ENCODE results near the gene NMRAL1.

NMRAL1 gene

DNA sequence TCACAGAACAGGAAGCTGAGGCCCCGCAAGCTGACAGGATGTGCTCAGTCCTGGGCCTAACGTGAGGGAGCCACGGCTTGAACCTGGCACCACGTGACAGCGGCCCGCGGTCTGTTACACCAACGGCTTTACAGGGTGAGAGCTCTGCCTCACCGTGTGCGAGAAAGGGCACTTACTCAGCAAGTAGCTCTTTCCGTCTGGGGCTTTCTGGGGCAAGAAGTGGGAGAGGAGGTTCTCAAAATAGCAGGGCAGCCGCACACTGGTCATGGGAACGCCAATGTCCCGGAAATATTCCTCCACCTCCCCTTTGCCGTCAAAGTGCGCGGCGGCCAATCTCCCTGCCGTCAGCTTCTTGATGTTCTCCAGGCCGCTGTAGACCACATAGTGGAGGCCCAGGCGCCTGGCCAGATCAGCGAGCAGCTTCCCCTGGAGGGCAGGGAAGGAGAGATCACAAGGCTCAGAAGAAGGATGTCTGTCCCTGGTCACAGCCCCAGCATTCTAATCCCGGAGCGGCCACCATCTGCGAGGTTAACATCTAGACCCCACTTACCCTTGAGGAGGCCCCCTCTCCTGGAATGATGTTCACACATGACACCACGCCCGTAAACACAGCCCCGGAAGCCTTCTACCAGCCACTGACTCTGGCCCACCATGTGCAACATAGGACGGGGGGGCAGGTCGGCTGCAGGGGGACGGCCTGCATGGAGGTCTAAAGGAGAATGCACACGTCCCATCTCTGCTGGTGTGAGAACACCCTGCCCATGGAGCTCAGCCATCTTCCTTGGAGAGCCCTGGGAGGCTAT lies 8.2 kb downstream of the NMRAL1 start:
- DNase-seq (ENCODE audit: low read depth): peak; percentile 55

DNA sequence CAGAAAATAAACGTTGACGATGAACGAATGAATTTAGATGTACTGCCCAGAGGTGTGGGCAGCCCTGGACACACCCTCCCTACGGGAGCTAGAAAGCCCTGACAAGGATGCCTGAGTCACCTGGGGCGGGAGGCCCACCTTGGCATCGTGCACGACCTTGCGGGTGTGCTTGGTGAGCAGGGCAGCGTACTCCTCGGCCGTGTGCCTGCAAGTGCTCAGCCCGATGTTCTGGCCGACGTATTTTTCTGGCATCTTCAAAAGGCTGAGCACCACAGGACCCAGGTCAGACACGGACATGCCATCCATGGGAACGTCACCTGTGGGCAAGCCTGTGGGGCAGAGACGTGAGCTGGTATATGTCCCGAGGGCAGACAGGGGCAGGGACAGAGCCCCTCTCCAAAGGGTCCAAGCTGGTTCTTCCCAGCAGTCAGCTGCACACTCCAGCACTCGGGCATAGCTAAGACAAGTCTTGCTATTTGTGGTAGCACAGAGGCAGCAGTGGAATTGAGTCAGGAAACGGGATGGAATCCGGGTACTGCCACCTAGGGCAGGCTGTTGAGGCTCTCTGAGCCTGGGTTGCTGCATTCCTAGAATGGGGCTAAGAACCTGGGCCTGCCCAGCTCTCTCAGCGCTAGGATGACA lies 10.8 kb downstream of the NMRAL1 start:
- DNase-seq (ENCODE audit: low read depth): no peak

DNA sequence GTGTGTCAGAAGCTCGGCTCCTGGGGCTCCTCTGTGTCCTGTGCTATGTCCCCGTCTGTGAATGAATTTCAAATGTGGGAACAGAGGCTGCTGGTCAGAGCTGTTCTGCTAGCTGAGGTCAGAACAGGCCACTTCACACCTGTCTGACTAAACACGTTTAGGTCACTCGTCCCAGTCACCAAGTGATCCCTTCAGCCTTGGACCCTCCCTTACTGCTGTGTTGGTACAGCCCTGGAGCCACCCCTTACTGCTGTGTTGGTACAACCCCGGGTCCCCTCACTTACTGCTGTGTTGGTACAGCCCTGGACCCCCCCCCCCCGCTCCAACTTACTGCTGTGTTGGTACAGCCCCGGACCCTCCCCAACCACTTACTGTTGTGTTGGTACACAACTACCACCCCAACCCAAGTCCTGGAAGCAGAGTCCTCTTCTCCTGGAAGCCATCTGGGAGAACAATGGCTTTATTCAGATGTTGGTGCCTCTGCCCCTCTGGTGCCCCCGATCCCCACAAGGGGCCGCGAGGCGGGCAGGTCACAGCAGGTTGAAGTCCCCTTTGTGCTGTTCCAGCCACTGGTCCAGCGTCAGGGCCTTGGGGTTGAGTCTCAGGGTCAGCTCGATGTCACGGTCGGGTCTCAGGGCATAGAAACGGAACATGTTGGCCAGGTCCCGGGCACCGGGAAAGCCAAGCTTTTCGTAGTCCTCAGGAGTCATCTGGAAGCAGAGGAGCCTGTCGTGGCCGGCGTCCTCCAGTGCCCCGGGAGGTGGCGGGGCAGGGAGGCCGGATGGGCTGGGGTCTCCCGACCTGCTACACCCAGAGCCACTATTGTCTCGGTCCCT lies 13.0 kb downstream of the NMRAL1 start:
- no peak for DNase-seq (ENCODE audit: low read depth)

DNA sequence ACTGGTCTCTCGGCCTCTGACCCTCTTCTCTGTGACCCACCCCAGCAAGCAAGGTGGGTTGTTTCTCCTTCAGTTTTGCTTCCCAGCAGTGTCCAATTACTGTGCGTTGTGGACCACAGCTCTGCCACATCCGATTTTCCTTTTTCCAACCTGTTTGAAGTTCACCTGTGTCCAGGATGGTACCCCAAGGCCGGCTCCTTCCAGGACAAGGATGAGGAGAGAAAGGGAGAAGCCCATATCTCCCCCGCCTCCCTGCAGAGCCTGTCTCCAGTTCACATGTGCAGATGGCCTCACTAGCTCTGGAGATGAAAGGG lies 13.5 kb downstream of the NMRAL1 start:
- no peak for DNase-seq (ENCODE audit: low read depth)

DNA sequence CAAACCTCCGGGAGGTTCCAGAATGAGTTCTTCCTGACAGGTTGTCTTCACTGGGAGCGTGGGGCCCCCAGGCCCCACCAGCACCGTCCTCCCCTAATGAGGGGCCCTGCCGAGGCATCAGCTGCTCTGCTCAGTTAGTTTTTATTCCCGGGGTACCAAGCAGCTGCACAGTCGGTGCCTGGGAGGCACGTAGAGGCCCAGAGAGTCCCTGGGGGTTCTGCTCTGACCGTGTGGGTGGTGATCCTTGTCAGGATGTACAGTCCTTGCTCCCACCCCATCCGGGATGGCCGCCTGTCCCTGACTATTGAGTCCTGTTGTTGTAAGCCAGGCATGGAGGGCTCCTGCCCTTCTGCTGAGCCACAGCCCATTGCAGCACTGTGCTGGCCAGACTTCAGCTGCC lies 18.5 kb downstream of the NMRAL1 start:
- no peak for DNase-seq (ENCODE audit: low read depth)

DNA sequence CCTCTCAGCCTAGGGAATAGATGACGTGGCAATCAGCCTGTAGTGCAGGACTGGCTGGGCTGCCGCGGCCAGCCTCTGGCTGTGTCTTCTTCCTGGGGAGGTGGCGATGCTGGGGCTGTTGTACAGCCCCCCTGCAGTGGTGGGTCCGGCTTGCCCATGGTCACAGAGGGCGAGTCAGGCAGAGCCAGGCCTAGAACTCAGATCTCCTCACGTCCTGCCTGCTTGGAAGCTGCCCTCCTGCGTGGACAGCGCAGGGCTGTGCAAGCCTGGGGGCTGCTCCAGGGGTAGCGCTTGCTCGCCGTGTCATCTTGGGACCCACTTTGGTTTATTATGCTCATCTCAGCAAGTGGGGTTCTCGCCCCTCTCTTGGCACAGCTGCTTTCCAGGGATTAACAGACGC lies 19.3 kb downstream of the NMRAL1 start:
- no peak for DNase-seq (ENCODE audit: low read depth)

DNA sequence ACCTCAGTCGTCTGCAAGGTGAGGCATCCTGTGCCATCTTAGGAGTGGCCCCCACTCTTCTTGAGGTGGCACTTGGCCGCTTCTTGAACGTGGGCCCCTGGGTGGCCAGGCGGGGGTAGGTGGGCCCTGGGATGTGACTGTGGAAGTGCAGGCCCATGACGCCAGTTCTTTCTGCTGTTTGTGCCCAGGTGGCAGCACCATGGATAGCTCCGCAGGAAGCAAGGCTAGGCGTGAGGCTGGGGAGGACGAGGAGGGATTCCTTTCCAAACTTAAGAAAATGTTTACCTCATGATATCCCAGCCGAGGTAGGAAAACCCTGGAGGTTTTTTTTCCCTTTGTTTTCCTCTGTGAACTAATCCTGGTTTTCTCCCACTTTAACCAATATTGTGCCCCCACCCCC lies 19.8 kb downstream of the NMRAL1 start:
- DNase-seq (ENCODE audit: low read depth): no peak

DNA sequence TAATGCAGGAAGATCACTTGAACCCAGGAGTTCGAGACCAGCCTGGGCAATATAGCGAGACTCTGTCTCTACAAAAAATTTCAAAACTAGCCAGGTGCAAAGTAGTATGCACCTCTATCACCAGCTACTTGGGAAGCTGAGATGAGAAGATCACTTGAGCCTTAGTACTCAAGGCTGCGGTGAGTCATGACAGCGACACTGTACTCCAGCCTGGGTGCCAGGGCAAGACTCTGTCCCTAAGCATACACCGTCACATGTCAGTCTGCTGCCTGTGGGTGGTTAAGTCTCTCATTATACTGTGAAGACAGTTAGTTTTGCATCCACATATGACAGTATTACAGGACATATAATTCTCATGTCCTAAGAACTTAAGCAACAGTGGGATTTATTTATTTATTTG lies 21.8 kb downstream of the NMRAL1 start:
- no peak for DNase-seq (ENCODE audit: low read depth)

DNA sequence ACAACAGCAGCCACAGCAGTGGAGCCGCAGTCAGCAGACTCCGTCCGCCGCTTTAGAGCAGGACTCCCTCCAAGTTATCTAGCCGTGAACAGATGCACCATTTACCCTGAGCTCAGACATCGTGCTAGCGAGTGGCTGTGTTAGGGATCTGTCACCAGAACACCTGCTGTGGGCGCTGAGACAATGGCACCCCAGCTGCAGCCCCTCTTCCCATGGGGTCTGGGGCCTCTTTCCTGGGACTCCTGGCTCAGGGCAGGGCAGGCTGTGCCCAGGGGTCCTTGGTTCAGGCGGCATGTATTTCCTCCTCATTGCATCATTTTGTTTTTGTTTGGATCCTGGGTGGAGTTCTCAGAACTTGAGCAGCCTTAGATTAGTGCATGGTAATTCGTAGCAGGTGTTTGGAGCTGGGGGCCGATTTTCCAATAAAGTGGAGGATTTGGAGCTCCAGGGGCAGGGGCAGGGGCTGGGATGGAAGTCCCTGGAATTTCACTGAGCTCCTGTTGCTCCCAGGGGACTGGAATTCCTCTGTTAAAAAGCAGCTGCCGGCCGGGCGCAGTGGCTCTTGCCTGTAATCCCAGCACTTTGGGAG lies 23.4 kb downstream of the NMRAL1 start:
- DNase-seq (ENCODE audit: low read depth): no peak

DNA sequence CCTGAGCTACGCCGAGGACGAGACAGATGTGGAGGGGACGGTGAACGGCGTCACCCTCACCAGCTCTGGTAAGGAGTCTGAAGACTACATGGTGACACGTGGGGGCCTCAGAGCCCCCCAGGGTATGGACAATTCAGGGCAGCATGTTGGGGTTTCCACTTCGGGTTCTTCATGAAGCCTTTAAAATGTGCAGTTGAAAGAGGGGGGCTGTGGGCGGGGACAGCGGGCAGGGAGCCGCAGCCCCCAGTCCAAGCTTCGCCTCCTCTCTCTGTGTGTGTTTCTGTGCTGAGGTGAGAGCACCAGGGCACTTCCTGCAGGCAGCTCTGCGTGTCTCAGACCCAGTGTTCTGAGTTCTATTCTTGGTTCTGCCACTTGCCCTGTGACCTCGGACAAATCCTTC lies 24.0 kb downstream of the NMRAL1 start:
- DNase-seq (ENCODE audit: low read depth): no peak

DNA sequence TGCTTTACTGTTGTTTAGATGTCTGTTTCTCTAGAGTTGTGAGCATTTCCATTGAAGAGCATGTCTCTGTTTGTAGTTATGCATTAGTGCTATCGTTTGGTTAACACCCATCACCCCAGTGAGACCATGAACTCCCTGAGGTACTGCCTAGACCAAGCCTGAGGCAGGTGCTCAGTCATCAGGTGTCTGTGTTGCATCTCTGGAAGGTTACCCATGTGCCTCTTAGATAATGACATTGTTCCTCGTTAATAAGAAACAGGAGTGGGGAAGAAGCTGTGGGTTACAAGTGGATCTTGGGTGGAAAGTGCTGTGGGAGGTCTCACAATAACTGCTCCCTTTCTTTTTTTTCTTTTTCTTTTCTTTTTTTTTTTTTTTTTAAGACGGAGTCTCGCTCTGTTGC lies 30.4 kb downstream of the NMRAL1 start:
- DNase-seq (ENCODE audit: low read depth): no peak

DNA sequence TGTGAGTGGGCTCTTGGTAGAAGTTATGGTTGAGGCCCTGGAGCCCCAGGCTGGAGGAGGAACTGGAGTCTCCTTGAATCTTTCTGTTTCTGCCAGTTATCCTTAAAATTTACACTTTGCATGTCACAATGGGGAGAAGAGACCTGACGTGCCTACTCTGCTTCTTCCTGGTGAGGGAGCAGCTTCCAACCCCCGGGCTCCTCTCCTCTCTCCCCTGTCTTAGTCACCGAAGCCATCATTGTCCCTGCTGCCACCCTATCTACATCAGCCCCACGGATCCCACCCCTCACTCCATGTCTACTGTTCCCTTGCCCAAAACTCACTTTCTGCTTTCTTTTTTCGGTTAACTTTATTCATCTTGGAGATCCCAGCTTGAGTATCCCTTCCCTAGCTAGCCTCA lies 31.2 kb downstream of the NMRAL1 start:
- no peak for DNase-seq (ENCODE audit: low read depth)

DNA sequence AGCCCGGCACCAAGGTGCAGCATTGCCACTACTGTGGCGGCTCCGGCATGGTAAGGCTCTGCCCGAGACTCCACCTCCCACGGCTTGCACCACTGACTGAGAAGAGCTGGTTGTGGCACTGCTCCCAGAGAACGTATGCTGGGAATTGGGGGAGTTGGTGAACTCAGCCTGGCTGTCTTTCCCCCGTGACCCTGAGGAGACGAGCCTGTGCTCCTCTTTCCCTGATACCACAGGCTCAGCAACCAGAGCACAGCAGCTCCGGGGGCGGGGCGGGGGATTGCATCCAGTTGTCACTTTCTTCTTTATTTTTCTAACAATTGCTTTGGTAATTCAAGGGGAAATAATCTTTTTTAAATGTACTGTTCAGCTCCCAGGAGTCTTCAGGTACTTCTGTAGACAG lies 32.1 kb downstream of the NMRAL1 start:
- DNase-seq (ENCODE audit: low read depth): no peak

DNA sequence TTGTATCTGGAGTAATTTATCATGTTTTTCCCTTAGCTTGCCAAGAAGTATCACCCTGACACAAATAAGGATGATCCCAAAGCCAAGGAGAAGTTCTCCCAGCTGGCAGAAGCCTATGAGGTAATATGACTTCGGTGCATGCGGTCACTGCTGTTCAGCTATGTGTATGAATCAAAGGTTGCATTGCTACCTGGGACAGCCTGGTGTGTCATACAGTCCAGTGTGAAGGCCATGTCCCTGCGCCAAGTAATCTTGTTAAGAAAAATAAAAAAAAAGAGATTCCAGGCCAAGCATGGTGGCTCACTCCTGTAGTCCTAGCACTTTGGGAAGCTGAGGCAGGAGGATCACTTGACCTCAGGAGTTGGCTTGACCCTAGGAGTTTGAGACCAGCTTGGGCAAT lies 37.1 kb downstream of the NMRAL1 start:
- no peak for DNase-seq (ENCODE audit: low read depth)

DNA sequence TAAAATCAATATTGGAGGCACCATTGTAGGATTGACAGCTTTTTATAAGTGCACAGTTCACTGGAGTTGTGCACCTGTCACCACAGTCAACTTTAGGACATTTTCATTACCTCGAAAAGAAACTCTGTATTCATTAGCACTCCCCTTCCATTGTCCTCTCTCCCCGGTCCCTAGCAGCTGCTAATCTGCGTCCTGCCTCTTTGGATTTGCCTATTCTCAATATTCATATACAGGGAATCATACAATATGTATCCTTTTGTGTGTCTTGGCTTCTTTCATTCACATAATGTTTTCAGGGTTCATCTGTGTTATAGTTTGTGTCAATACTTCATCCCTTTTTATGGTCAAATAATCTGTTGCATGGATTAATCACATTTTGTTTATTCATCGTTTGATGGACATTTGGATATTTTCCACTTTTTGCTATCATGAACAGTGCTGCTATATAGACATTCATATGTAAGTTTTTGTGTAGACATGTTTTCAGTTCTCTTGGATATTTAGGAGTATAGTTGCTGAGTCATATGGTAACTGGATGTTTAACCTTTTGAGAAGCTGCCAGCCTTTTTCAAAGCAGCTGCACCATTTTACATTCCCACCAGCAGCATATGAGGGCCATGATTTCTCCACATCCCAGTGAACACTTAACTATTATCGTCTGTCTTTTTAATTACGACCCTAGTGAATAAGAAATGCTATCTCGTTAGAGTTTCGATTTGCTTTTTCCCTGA lies 38.9 kb downstream of the NMRAL1 start:
- no peak for DNase-seq (ENCODE audit: low read depth)

DNA sequence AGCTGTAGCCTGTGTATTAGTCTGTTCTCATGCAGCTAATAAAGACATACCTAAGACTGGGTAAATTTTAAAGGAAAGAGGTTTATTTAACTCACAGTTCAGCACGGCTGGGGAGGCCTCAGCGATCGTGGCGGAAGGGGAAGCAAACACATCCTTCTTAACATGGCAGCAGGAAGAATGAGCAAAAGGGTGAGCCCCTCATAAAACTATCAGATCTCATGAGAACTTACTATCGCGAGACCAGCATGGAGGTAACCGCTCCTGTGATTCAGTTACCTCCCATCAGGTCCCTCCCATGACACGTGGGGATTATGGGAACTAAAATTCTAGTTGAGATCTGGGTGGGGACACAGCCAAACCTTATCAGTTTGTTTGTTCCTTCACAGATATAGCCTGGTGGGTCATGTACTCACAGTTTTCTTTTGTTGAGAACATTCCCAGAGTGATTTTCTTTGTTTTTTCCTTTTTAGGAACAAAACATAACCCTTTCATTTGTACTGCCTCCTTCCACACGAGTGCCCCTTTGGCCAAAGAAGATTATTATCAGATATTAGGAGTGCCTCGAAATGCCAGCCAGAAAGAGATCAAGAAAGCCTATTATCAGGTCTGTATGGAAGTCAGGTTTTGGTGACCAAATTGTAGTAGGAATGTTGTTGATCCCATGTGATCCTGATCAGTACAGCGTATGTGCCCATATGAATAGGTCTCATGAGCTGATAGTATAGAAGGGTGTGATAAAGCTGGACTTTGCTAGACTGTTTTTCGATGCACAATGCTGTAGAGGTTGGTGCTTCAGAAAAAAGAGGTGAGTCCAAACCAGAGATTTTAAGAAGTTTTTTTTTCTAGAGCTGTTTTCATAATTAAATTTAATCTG lies 40.3 kb downstream of the NMRAL1 start:
- no peak for DNase-seq (ENCODE audit: low read depth)

DNA sequence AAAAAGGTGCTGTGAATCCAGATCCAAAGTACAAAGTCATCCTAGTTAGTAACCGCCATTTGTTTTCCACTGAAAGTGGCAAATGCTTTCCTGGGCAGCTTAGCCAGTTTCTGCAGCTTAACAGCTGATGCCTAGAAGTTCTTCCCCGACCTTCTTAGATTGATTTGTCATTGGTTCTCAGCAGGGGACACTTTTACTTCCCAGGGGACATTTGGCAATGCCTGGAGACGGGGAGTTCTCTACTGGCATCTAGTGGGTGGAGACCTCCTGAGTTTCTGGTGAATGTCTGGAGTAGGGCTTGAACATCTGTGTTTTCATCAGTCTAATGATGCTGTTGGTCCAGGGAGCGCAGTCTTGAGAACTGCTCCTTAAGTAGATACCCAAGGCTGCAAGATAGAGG lies 41.2 kb downstream of the NMRAL1 start:
- no peak for DNase-seq (ENCODE audit: low read depth)

DNA sequence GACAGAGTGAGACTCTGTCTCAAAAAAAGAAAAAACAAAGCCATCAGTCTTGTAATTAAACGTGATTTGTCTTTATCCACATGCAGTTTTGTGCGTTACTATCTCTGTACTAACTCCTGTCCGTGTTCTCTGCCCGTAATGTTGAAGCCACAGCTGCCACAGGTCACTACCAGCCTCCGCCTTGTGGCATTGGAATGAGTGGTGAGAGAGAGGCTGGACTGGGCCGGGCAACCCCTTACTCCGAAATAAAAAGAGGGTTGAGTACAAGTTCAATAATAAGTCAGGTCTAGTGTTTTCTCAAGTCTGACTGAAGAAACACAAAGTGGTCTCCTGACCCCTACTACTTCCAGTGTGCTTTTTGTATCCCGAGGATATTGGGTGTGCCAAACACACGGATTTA lies 43.4 kb downstream of the NMRAL1 start:
- no peak for DNase-seq (ENCODE audit: low read depth)

DNA sequence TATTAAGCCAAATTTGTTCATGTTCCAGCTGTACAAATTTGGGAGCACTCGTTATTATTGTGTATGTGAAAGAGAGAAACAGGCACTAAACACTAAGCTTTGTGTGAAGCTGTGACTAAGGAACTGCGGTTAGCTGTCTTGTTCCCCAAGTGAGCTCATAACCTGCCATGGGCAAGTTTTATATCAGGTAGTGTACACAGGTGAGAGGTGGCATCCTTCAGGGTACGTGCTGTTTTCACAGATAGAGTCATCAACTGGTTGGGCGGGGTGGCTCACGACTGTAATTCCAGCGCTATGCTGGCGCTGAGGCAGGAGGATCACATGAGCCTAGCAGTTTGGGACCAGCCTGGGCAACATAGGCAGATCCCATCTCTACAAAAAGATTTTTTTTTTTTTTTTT lies 45.9 kb downstream of the NMRAL1 start:
- no peak for DNase-seq (ENCODE audit: low read depth)

DNA sequence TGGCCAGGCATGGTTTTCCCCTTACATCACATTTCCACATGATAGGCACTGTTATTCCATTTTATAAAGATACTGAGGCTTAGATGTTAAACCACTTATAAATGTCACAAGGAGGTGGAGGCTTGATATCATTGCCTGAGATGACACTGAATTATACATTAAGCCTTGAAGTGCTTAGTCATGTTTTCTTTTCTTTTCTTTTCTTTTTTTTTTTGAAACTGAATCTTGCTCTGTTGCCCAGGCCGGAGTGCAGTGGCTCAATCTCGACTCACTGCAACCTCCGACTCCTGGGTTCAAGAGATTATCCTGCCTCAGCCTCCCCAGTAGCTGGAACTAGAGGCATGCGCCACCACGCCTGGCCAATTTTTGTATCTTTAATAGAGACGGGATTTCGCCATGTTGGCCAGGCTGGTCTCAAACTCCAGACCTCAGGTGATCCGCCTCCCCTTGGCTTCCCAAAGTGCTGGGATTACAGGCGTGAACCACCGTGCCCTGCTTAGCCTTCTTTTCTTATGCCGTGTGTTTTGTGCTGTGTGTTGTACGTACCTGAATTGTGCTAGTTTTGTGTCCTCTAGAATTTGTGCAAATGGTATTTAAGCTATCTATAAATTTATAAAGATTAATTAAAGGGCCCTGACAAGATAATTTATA lies 47.6 kb downstream of the NMRAL1 start:
- no peak for DNase-seq (ENCODE audit: low read depth)
